GM19395 (cell line): ENCODE results near the gene SLC16A9.

ENCODE experiments used
- ATAC-seq: cut with Tn5 transposase; IDR thresholded peaks from one replicate; pipeline ENCODE4 v1.9.1; 2021; ENCODE audit warnings: mild to moderate bottlenecking, moderate library complexity; ENCODE audit not compliant: unreplicated experiment

SLC16A9 gene

GRCh38 chr10:59631882-59632807 is 77.5 kb downstream of the SLC16A9 start:
- no peak for ATAC-seq

- ATAC-seq = peak; percentile 44
These were observed 78.4 kb downstream of the SLC16A9 start for GRCh38 chr10:59631237-59631636.

- no peak for ATAC-seq
These were observed 80.7 kb downstream of the SLC16A9 start for GRCh38 chr10:59628965-59629364.

- no peak for ATAC-seq
These were observed 81.2 kb downstream of the SLC16A9 start for GRCh38 chr10:59628456-59628855.

- no peak for ATAC-seq
These were observed 82.2 kb downstream of the SLC16A9 start for GRCh38 chr10:59627366-59628018.

- ATAC-seq = no peak
These were observed 83.2 kb downstream of the SLC16A9 start for GRCh38 chr10:59626523-59626869.

GRCh38 chr10:59625721-59626522 is 83.7 kb downstream of the SLC16A9 start:
- ATAC-seq = peak; percentile 91

- no peak for ATAC-seq
These were observed 84.7 kb downstream of the SLC16A9 start for GRCh38 chr10:59624951-59625350.

GRCh38 chr10:59624136-59624535 is 85.5 kb downstream of the SLC16A9 start:
- no peak for ATAC-seq

GRCh38 chr10:59623133-59624121 is 86.2 kb downstream of the SLC16A9 start:
- ATAC-seq = peak; percentile 37

- ATAC-seq = no peak
These were observed 87.1 kb downstream of the SLC16A9 start for GRCh38 chr10:59622320-59623132.

GRCh38 chr10:59621771-59622170 is 87.9 kb downstream of the SLC16A9 start:
- ATAC-seq = no peak

GRCh38 chr10:59618666-59619065 is 91.0 kb downstream of the SLC16A9 start:
- ATAC-seq = no peak

- no peak for ATAC-seq
These were observed 91.7 kb downstream of the SLC16A9 start for GRCh38 chr10:59617996-59618395.

- no peak for ATAC-seq
These were observed 98.6 kb downstream of the SLC16A9 start for GRCh38 chr10:59611048-59611447.

- no peak for ATAC-seq
These were observed 101.7 kb downstream of the SLC16A9 start for GRCh38 chr10:59607970-59608369.

GRCh38 chr10:59606551-59606961 is 103.1 kb downstream of the SLC16A9 start:
- no peak for ATAC-seq

GRCh38 chr10:59601985-59602384 is 107.7 kb downstream of the SLC16A9 start:
- no peak for ATAC-seq
